ENCODE results near the gene ZSWIM6. TPM values are rescaled to one million over a fixed set of nuclear protein-coding genes. Genes with fewer than 3 reads are reported as not detected.

Gene ZSWIM6
- total RNA-seq, 1 experiment from 2014 or later: 10.8 TPM

GRCh38 chr5:61329550-61330128 is 2.4 kb upstream of the ZSWIM6 start:
- TF ChIP-seq, protein P1, sequence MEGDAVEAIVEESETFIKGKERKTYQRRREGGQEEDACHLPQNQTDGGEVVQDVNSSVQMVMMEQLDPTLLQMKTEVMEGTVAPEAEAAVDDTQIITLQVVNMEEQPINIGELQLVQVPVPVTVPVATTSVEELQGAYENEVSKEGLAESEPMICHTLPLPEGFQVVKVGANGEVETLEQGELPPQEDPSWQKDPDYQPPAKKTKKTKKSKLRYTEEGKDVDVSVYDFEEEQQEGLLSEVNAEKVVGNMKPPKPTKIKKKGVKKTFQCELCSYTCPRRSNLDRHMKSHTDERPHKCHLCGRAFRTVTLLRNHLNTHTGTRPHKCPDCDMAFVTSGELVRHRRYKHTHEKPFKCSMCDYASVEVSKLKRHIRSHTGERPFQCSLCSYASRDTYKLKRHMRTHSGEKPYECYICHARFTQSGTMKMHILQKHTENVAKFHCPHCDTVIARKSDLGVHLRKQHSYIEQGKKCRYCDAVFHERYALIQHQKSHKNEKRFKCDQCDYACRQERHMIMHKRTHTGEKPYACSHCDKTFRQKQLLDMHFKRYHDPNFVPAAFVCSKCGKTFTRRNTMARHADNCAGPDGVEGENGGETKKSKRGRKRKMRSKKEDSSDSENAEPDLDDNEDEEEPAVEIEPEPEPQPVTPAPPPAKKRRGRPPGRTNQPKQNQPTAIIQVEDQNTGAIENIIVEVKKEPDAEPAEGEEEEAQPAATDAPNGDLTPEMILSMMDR (IDR thresholded peaks at IDR 0.05): no peak
- TF ChIP-seq TCF7L2 (IDR thresholded peaks at IDR 0.05; ENCODE audit: low read depth, low read length) (no peak), SIN3A (IDR thresholded peaks at IDR 0.05; ENCODE audit: borderline replicate concordance, insufficient read depth, low read depth, low read length) (no peak), POLR2AphosphoS5 (IDR thresholded peaks at IDR 0.05; ENCODE audit: low read depth, low read length) (no peak), REST (IDR thresholded peaks at IDR 0.05; ENCODE audit: insufficient read depth in 1 of 2, low read depth in 2 of 2, low read length in 1 of 2) (no peak)
- H3K36me3 ChIP-seq (ENCODE audit: control insufficient read depth, insufficient read depth, low read length): no peaks in the 10 kb centered on the region; the same call in 1 of the 2 replicates
- H3K9me3 ChIP-seq (ENCODE audit: control insufficient read depth, insufficient read depth, low read depth, low read length): no peaks in the 10 kb centered on the region
- H3K4me1 ChIP-seq (ENCODE audit: control insufficient read depth, insufficient read depth, low read length): peaks cover 7% of the 10 kb centered on the region
- DNase-seq (ENCODE audit: low read depth, low spot score) (no peak), ATAC-seq (no peak)
- BruUV-seq (replicated peaks): no TSS peak
- ChIA-PET CTCF (no interaction called here), POLR2A (no interaction called here)
- intact Hi-C loops (cut with micrococcal nuclease; ENCODE audit: unreplicated experiment): loop anchor here (2.0 to 10.0 kb wide), 4 partner anchors 163 to 485 kb away; no protein-coding TSS in a partner anchor
- H3K27me3 ChIP-seq (ENCODE audit: control insufficient read depth, insufficient read depth, low read length): no peaks in the 10 kb centered on the region
- H3K27ac ChIP-seq (ENCODE audit: low read length): no peak overlapping the region
- in situ Hi-C loops (cut with HindIII; ENCODE audit: low pct_unique_long_range_greater_than_20kb, low sequenced_read_pairs): no loop called here
- peak overlapping the region in 1 of 2 experiments; percentile 76; a peak in 3 of 4 replicates for H3K4me3 ChIP-seq (ENCODE audit: low read depth in 2 of 2, low read length in 2 of 2)

- no peak for DNase-seq (ENCODE audit: low read depth, low spot score)
- Histone ChIP-seq H3K9me3 (ENCODE audit: control insufficient read depth, insufficient read depth, low read depth, low read length) (no peaks in the 10 kb centered on the region), H3K4me3 (ENCODE audit: low read depth in 2 of 2, low read length in 2 of 2) (peak overlapping the region; percentile 76 to 83), H3K4me1 (ENCODE audit: control insufficient read depth, insufficient read depth, low read length) (peaks cover 14% of the 10 kb centered on the region), H3K27ac (ENCODE audit: low read length) (peak overlapping the region; percentile 63), H3K36me3 (ENCODE audit: control insufficient read depth, insufficient read depth, low read length) (no peaks in the 10 kb centered on the region; the same call in 1 of the 2 replicates), H3K27me3 (ENCODE audit: control insufficient read depth, insufficient read depth, low read length) (no peaks in the 10 kb centered on the region)
- POLR2A ChIA-PET: interaction anchor here (0.6 to 1.9 kb wide), 2 partner anchors 27 to 100 kb away, joined by 3 to 13 read pairs; no protein-coding TSS in a partner anchor
- intact Hi-C loops (cut with micrococcal nuclease; ENCODE audit: unreplicated experiment): loop anchor here (2.0 to 10.0 kb wide), 2 partner anchors 164 to 484 kb away; no protein-coding TSS in a partner anchor
- ATAC-seq: peak; percentile 14; the same call in 1 of the 2 replicates
- CTCF ChIA-PET: no interaction called here
- in situ Hi-C loops (cut with HindIII; ENCODE audit: low pct_unique_long_range_greater_than_20kb, low sequenced_read_pairs): no loop called here
- TF ChIP-seq REST (IDR thresholded peaks at IDR 0.05; ENCODE audit: insufficient read depth in 1 of 2, low read depth in 2 of 2, low read length in 1 of 2) (no peak), TCF7L2 (IDR thresholded peaks at IDR 0.05; ENCODE audit: low read depth, low read length) (no peak), POLR2AphosphoS5 (IDR thresholded peaks at IDR 0.05; ENCODE audit: low read depth, low read length) (no peak), SIN3A (IDR thresholded peaks at IDR 0.05; ENCODE audit: borderline replicate concordance, insufficient read depth, low read depth, low read length) (no peak)
- TF ChIP-seq, protein P1 (IDR thresholded peaks at IDR 0.05): no peak
- no TSS peak for BruUV-seq (replicated peaks)
Observed at GRCh38 chr5:61330341-61330844, 1.7 kb upstream of the ZSWIM6 start.
